ENCODE measurements around the gene RPS5. TPM values are rescaled to one million over a fixed set of nuclear protein-coding genes. Genes with fewer than 3 reads are reported as not detected.
"Not testable (repeated sequence)": the region's sequence is repeated elsewhere in the genome, so short reads cannot be mapped to it uniquely, and the experiment has no call there.

Gene RPS5
- total RNA-seq, 2 experiments from 2014 or later: 1,111 to 1,173 TPM

DNA sequence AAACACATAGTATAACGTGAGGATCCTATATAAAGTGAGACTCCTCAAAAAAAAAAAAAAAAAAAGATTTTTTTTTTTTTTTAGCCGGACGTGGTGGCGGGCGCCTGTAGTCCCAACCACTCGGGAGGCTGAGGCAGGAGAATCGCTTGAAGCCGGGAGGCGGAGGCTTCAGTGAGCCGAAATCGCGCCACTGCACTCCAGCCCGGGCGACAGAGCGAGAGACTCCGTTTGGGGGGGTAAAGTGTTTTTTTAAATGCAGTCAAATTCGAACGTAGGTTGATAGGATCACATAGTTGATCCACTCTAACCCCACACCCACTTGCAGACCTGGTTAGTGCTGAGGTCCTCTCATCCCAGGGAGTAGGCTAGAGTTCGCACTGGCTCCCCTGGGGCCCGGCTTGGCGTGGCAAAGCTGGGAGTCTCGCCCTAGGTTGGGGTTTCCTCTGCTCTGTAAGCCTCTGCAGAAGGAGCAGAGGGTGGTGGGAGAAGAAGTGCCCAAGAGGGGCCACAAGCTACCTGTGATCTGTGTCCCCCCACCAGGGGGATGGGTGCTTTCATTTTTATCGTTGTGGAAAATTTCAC, 14.9 kb downstream of the RPS5 start:
- Mint-ChIP-seq H3K27me3 (ENCODE audit: low read depth) (no peaks in the 10 kb centered on the region), H3K4me3 (peak overlapping the region; percentile 83), H3K9me3 (ENCODE audit: insufficient read depth) (no peaks in the 10 kb centered on the region), H3K4me1 (ENCODE audit: low read depth) (peaks cover 35% of the 10 kb centered on the region), H3K36me3 (ENCODE audit: low read depth) (peaks cover 6% of the 10 kb centered on the region), H3K27ac (no peak overlapping the region)
- no peak for ATAC-seq
- no peak for DNase-seq
- POLR2A ChIA-PET: interaction anchor here (0.8 kb wide), 1 partner anchor 40 kb away, joined by 3 read pairs; the partner anchor contains the start of gene ZNF497
- CTCF ChIA-PET: no interaction called here

DNA sequence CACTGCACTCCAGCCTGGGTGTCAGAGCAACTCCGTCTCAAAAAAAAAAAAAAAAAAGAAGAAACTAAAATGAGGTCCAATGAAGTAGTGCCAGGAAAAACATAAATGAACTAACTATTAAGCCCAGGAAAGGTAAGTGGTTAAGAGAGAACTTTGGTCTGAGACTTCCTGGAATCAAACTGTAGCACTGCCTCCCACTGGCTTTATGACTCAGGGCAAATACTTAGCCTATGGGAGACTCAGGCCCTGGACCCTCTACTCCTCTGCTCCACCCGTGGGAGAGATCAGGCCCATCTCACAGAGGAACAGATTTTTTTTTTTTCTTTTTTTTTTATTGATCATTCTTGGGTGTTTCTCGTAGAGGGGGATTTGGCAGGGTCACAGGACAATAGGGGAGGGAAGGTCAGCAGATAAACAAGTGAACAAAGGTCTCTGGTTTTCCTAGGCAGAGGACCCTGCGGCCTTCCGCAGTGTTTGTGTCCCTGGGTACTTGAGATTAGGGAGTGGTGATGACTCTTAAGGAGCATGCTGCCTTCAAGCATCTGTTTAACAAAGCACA, 16.9 kb downstream of the RPS5 start:
- Mint-ChIP-seq H3K27ac (peak overlapping the region; percentile 30), H3K4me1 (ENCODE audit: low read depth) (peaks cover 45% of the 10 kb centered on the region)
- CTCF ChIA-PET; H3K4me3 Mint-ChIP-seq; POLR2A ChIA-PET; H3K27me3 Mint-ChIP-seq (ENCODE audit: low read depth); DNase-seq; H3K9me3 Mint-ChIP-seq (ENCODE audit: insufficient read depth); H3K36me3 Mint-ChIP-seq (ENCODE audit: low read depth); ATAC-seq: not testable (repeated sequence)

DNA sequence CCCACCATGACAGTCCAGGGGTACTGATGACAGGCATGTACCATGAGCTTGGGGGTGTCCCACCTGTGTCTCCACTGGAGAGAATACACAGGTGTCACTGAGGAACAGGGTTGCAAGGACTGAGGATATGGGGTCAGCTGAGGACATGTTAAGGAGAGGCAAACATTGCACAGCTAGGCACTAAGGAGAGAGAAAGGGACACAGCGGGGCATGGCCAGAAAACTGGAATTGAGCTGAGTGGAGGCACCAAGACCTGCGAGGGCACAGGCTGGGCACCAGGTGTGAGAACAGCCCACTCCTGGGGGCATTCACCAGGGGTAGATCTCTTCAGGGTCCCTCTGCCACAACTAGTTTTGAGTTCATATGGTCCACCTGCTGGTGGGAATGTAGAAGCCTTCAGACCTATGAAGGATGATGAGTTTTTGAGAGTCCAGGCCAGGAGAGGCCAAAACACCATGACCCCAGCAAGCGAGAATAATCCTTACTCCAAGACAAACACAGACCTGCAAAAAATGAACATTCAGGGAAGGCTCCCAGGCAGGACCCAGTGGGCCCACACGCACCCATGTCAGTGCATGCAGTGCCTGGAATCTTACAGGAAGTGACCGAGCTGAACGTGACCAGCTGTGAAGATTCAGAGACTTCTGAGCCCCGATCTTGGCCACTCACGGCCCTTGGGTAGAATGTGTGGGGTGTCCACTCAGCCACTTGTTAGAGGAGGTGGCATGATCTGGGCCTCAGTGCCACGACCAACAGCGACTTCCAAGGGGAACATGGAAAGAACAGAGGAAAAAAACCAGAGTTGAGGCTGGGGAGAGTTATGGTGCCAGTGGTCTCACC, 20.0 kb downstream of the RPS5 start:
- ATAC-seq (no peak), DNase-seq (no peak)
- peak overlapping the region; percentile 96 for H3K4me3 Mint-ChIP-seq
- ChIA-PET POLR2A (interaction anchor here (0.7 kb wide), 1 partner anchor 20 kb away, joined by 3 read pairs; the partner anchor contains the start of gene RPS5), CTCF (interaction anchor here (1.1 kb wide), 2 partner anchors 80 to 113 kb away, joined by 3 read pairs; partner anchors contain the start of genes ZBTB45 and ZSCAN22)
- peaks cover 10% of the 10 kb centered on the region for H3K36me3 Mint-ChIP-seq (ENCODE audit: low read depth)
- no peaks in the 10 kb centered on the region for H3K27me3 Mint-ChIP-seq (ENCODE audit: low read depth)
- peaks cover 42% of the 10 kb centered on the region for H3K4me1 Mint-ChIP-seq (ENCODE audit: low read depth)
- no peaks in the 10 kb centered on the region for H3K9me3 Mint-ChIP-seq (ENCODE audit: insufficient read depth)
- H3K27ac Mint-ChIP-seq: peak overlapping the region; percentile 95

DNA sequence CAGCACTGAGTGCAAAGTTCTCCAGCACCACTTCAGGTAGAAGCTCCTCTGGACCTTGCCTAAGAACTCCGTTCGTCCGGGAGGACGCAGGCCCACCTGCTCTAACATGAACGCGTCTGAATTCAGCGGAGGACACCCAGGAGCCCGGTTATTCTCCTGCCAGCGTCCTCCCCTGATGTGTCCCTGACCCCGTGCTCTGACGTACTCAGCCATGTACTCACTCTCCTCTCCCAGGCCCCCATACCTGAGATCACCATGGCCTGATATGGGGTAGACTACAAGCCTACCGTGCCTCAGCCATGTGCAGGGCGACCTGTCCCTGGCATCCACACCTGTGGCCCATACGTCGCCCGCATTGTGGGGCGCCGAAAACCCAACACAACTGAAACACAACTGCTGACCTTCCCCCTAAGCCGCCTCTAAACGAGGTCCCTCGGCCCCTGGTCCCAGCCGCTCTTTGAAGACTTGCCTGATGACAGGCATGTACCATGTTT, 20.6 kb downstream of the RPS5 start:
- Mint-ChIP-seq H3K27me3 (ENCODE audit: low read depth) (no peaks in the 10 kb centered on the region), H3K4me3 (peak overlapping the region; percentile 96), H3K36me3 (ENCODE audit: low read depth) (peaks cover 12% of the 10 kb centered on the region), H3K4me1 (ENCODE audit: low read depth) (peaks cover 42% of the 10 kb centered on the region), H3K27ac (peak overlapping the region; percentile 95), H3K9me3 (ENCODE audit: insufficient read depth) (no peaks in the 10 kb centered on the region)
- DNase-seq (peak; percentile 31), ATAC-seq (peak; percentile 7)
- CTCF ChIA-PET: interaction anchor here (1.0 to 1.1 kb wide), 3 partner anchors 10 to 112 kb away, joined by 3 to 4 read pairs (median 4); partner anchors contain the start of gene ZBTB45
- POLR2A ChIA-PET: interaction anchor here (1.0 kb wide), 1 partner anchor 32 kb away, joined by 4 read pairs; the partner anchor contains the start of gene ZNF132

DNA sequence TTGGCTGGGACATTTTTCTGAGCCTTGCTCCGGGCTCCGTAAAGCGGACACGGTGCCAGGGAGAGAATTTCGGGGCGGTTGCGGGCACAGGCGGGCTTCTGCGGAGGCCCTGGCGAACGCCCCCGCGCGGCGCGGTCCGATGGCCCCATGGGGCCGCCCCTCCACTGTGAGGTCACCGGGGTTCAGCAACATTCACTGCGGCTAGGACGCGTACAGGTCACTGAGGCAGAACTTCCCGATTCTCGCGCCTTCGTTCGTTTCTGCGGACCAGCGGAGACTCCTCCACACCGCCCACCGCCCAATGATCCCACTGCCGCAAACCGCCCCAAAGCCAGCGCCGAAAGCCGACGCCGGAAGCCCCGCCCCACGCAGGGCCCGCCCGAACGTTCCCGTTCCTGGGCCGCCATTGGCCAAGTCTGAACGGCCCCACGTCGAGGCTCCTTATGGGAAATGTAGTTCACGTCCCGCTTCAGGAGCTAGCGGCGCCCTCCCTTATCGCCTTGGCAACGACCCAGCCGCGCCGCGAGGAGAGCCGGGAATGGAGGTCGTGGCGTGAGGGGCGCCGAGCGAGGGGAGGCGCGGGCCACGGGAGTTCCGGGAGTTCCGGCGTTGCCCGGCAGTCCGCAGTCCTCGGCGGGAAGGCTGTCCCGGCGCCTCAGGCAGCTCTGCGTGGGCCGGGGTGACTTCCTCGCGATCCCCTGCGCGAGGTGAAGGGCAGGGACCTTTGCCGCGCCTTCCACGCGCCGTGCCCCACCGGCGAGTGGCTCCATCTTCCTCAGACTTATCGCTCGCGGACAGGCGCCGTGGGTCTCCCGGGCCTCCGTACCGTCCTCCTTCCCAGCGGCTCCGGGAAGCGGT, 21.3 kb downstream of the RPS5 start, which contains the start of gene ZNF584:
ZNF584 (plus strand) TSS at position 498 of the 858 bp plus-strand sequence. CDS start 499 bp downstream, outside the sequence.
- H3K4me1 Mint-ChIP-seq (ENCODE audit: low read depth): peaks cover 38% of the 10 kb centered on the region
- ChIA-PET CTCF (interaction anchor here (0.6 to 1.4 kb wide), 8 partner anchors 9 to 106 kb away, joined by 3 to 4 read pairs (median 3); partner anchors contain the start of gene ZNF497), POLR2A (interaction anchor here (0.8 to 1.0 kb wide), 2 partner anchors 32 to 147 kb away, joined by 3 to 4 read pairs; partner anchors contain the start of genes CHMP2A and ZNF132)
- peak within 1 kb of the TSS; percentile 95 for H3K27ac Mint-ChIP-seq
- DNase-seq: peak; percentile 96
- no peaks in the 10 kb centered on the region for H3K9me3 Mint-ChIP-seq (ENCODE audit: insufficient read depth)
- peak; percentile 95 for ATAC-seq
- no peaks in the 10 kb centered on the region for H3K27me3 Mint-ChIP-seq (ENCODE audit: low read depth)
- H3K4me3 Mint-ChIP-seq: peak within 1 kb of the TSS; percentile 96
- H3K36me3 Mint-ChIP-seq (ENCODE audit: low read depth): peaks cover 12% of the 10 kb centered on the region

- DNase-seq (peak; percentile 43), ATAC-seq (peak; percentile 20)
- peaks cover 15% of the 10 kb centered on the region for H3K36me3 Mint-ChIP-seq (ENCODE audit: low read depth)
- ChIA-PET POLR2A (interaction anchor here (0.8 to 1.0 kb wide), 2 partner anchors 31 to 146 kb away, joined by 3 to 4 read pairs; partner anchors contain the start of genes CHMP2A and ZNF132), CTCF (interaction anchor here (0.6 to 1.5 kb wide), 9 partner anchors 8 to 105 kb away, joined by 3 to 4 read pairs (median 3); partner anchors contain the start of gene ZNF497)
- no peaks in the 10 kb centered on the region for H3K27me3 Mint-ChIP-seq (ENCODE audit: low read depth)
- no peaks in the 10 kb centered on the region for H3K9me3 Mint-ChIP-seq (ENCODE audit: insufficient read depth)
- H3K27ac Mint-ChIP-seq: peak overlapping the region; percentile 68
- H3K4me3 Mint-ChIP-seq: peak overlapping the region; percentile 96
- peaks cover 33% of the 10 kb centered on the region for H3K4me1 Mint-ChIP-seq (ENCODE audit: low read depth)
Measured at GRCh38 chr19:58409010-58409790, 22.1 kb downstream of the RPS5 start.

- no peaks in the 10 kb centered on the region for H3K27me3 Mint-ChIP-seq (ENCODE audit: low read depth)
- H3K4me3 Mint-ChIP-seq: no peak overlapping the region
- H3K4me1 Mint-ChIP-seq (ENCODE audit: low read depth): no peaks in the 10 kb centered on the region
- peaks cover 43% of the 10 kb centered on the region for H3K36me3 Mint-ChIP-seq (ENCODE audit: low read depth)
- ChIA-PET CTCF (interaction anchor here (1.8 kb wide), 1 partner anchor 8 kb away, joined by 4 read pairs; the partner anchor contains the start of gene ZNF584), POLR2A (interaction anchor here (0.7 kb wide), 1 partner anchor 55 kb away, joined by 3 read pairs; no protein-coding TSS in a partner anchor)
- H3K27ac Mint-ChIP-seq: no peak overlapping the region
- no peak for DNase-seq
- H3K9me3 Mint-ChIP-seq (ENCODE audit: insufficient read depth): no peaks in the 10 kb centered on the region
- no peak for ATAC-seq
Measured at GRCh38 chr19:58416604-58417003, 29.5 kb downstream of the RPS5 start.

DNA sequence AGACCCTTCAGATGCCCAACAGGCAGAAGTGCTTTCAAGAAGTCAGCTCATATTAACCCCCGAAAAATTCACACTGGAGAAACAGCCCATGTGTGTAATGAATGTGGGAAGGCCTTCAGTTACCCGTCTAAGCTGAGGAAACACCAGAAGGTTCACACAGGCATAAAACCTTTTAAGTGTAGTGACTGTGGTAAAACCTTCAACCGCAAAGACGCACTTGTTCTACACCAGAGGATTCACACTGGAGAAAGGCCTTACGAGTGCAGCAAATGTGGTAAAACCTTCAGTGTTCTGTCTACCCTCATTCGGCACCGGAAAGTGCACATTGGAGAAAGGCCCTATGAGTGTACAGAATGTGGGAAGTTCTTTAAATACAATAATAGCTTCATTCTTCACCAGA, 30.0 kb downstream of the RPS5 start:
- ChIA-PET POLR2A (interaction anchor here (0.7 kb wide), 1 partner anchor 55 kb away, joined by 3 read pairs; no protein-coding TSS in a partner anchor), CTCF (interaction anchor here (1.8 kb wide), 1 partner anchor 9 kb away, joined by 4 read pairs; the partner anchor contains the start of gene ZNF584)
- no peak for DNase-seq
- ATAC-seq: no peak
- no peaks in the 10 kb centered on the region for H3K4me1 Mint-ChIP-seq (ENCODE audit: low read depth)
- no peak overlapping the region for H3K4me3 Mint-ChIP-seq
- H3K36me3 Mint-ChIP-seq (ENCODE audit: low read depth): peaks cover 44% of the 10 kb centered on the region
- H3K27ac Mint-ChIP-seq: no peak overlapping the region
- H3K9me3 Mint-ChIP-seq (ENCODE audit: insufficient read depth): no peaks in the 10 kb centered on the region
- no peaks in the 10 kb centered on the region for H3K27me3 Mint-ChIP-seq (ENCODE audit: low read depth)

DNA sequence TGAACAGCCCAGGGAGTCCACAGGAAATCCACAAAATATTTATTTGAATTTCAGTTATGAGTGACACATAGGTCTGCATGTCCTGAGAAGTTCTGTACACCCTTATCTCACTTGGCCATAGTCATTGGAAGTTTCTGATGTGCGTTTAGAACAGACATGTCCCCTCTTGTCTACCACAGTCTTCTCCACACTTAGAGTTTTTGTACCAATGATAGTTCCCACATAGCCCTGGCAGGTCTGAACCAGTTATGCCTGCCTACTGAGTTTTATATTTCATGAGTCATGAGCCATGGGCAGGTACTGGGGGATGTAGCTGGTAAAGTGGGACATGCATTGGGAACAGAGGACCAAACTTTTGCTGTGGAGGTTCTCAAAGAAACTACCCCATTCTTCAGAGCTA, 41.5 kb downstream of the RPS5 start:
- ATAC-seq (no peak), DNase-seq (no peak)
- peaks cover 38% of the 10 kb centered on the region for H3K36me3 Mint-ChIP-seq (ENCODE audit: low read depth)
- no peaks in the 10 kb centered on the region for H3K4me1 Mint-ChIP-seq (ENCODE audit: low read depth)
- H3K9me3 Mint-ChIP-seq (ENCODE audit: insufficient read depth): peaks cover 29% of the 10 kb centered on the region
- H3K27ac Mint-ChIP-seq: no peak overlapping the region
- no peaks in the 10 kb centered on the region for H3K27me3 Mint-ChIP-seq (ENCODE audit: low read depth)
- H3K4me3 Mint-ChIP-seq: no peak overlapping the region
- ChIA-PET CTCF (no interaction called here), POLR2A (no interaction called here)

GRCh38 chr19:58429745-58430144, 42.7 kb downstream of the RPS5 start:
- no peaks in the 10 kb centered on the region for H3K27me3 Mint-ChIP-seq (ENCODE audit: low read depth)
- H3K4me3 Mint-ChIP-seq: no peak overlapping the region
- H3K27ac Mint-ChIP-seq: no peak overlapping the region
- ATAC-seq (no peak), DNase-seq (no peak)
- CTCF ChIA-PET: no interaction called here
- POLR2A ChIA-PET: no interaction called here
- peaks cover 50% of the 10 kb centered on the region for H3K36me3 Mint-ChIP-seq (ENCODE audit: low read depth)
- H3K9me3 Mint-ChIP-seq (ENCODE audit: insufficient read depth): peaks cover 37% of the 10 kb centered on the region
- no peaks in the 10 kb centered on the region for H3K4me1 Mint-ChIP-seq (ENCODE audit: low read depth)
